ENCODE results near the gene MACROD2. TPM values are rescaled to one million over a fixed set of nuclear protein-coding genes. Genes with fewer than 3 reads are reported as not detected.

Gene MACROD2
- total RNA-seq, 1 experiment from 2014 or later = 3.1 TPM

DNA sequence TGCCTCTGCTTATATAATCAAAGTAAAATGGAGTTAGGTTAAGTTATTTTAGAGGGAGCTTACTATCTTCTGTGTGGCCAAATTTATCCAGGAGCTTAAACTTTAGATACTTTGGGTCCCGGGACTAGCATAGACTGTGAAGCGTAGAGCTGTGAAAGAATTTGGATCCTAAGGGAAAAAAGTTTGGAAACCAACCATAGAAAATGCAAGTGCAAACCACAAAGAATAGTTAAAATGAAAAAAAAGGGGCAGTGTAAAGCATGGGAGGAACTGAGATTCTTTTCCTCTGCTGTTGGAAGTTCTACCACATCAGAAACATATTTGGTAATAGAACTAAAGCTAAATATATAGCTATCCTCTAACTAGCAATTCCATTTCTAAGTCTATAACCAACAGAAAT lies 574.3 kb downstream of the MACROD2 start:
- intact Hi-C loops (cut with micrococcal nuclease) = no loop called here
- DNase-seq (ENCODE audit: unreplicated experiment) = no peak
- Mint-ChIP-seq H3K36me3 (ENCODE audit: insufficient read depth, unreplicated experiment) (no peaks in the 10 kb centered on the region), H3K4me3 (ENCODE audit: unreplicated experiment) (no peak overlapping the region), H3K27ac (ENCODE audit: low read depth, unreplicated experiment) (no peak overlapping the region), H3K4me1 (ENCODE audit: insufficient read depth, unreplicated experiment) (no peaks in the 10 kb centered on the region), H3K27me3 (ENCODE audit: insufficient read depth, unreplicated experiment) (no peaks in the 10 kb centered on the region), H3K9me3 (ENCODE audit: unreplicated experiment) (peaks cover 6% of the 10 kb centered on the region)
- POLR2A ChIA-PET = interaction anchor here (1.3 kb wide), 1 partner anchor 13 kb away, joined by 8 read pairs; no protein-coding TSS in a partner anchor
- CTCF ChIA-PET = interaction anchor here (0.7 to 1.7 kb wide), 5 partner anchors 8 to 236 kb away, joined by 3 to 5 read pairs (median 3); no protein-coding TSS in a partner anchor
- no TSS peak for BruUV-seq (replicated peaks)
- TF ChIP-seq, protein P1, sequence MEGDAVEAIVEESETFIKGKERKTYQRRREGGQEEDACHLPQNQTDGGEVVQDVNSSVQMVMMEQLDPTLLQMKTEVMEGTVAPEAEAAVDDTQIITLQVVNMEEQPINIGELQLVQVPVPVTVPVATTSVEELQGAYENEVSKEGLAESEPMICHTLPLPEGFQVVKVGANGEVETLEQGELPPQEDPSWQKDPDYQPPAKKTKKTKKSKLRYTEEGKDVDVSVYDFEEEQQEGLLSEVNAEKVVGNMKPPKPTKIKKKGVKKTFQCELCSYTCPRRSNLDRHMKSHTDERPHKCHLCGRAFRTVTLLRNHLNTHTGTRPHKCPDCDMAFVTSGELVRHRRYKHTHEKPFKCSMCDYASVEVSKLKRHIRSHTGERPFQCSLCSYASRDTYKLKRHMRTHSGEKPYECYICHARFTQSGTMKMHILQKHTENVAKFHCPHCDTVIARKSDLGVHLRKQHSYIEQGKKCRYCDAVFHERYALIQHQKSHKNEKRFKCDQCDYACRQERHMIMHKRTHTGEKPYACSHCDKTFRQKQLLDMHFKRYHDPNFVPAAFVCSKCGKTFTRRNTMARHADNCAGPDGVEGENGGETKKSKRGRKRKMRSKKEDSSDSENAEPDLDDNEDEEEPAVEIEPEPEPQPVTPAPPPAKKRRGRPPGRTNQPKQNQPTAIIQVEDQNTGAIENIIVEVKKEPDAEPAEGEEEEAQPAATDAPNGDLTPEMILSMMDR (IDR thresholded peaks at IDR 0.05; ENCODE audit: unreplicated experiment) = no peak

DNA sequence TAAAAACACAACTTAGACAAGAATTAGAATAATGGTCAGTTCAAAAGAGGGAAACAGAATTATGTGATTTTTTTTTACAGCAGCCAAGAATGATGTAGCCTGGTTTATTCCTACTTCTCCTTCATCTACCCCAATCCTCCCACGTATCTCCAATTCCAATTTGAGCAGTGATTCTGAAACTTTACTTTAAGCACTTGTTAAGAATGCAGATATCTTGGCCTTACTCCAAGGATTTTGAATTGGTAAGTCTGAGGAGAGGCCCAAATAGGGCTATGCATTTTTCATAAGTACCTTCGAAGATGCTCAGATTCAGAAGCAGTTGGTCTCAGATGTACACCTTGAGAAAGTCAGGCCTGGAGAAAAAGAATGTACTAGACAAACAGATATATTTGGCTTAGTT lies 575.5 kb downstream of the MACROD2 start:
- CTCF ChIA-PET = interaction anchor here (1.7 kb wide), 1 partner anchor 17 kb away, joined by 4 read pairs; no protein-coding TSS in a partner anchor
- TF ChIP-seq, protein P1 (IDR thresholded peaks at IDR 0.05; ENCODE audit: unreplicated experiment) = no peak
- no TSS peak for BruUV-seq (replicated peaks)
- DNase-seq (ENCODE audit: unreplicated experiment) = no peak
- POLR2A ChIA-PET = no interaction called here
- Mint-ChIP-seq H3K36me3 (ENCODE audit: insufficient read depth, unreplicated experiment) (no peaks in the 10 kb centered on the region), H3K4me3 (ENCODE audit: unreplicated experiment) (no peak overlapping the region), H3K27ac (ENCODE audit: low read depth, unreplicated experiment) (no peak overlapping the region), H3K9me3 (ENCODE audit: unreplicated experiment) (peaks cover 2% of the 10 kb centered on the region), H3K27me3 (ENCODE audit: insufficient read depth, unreplicated experiment) (no peaks in the 10 kb centered on the region), H3K4me1 (ENCODE audit: insufficient read depth, unreplicated experiment) (no peaks in the 10 kb centered on the region)
- intact Hi-C loops (cut with micrococcal nuclease) = no loop called here

DNA sequence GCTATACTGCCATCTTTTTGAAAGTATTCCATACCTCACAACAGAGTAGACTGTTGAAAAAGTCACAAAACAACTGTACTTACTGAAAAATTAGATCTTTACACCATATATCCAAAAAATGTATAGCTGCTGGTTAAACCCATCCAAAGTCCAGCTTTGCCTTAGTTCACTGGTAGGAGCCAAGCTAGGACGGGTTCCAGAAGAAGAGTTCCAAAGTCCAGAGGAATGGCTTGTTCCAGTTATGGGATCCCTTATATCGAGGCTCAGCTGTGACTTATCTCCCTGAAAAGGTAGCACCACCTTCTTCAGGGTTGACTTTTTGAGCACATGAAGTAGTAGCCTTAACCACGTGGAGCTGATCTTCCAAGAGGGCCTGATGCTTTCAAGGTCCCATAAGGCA lies 578.4 kb downstream of the MACROD2 start:
- Mint-ChIP-seq H3K9me3 (ENCODE audit: unreplicated experiment) (no peaks in the 10 kb centered on the region), H3K27me3 (ENCODE audit: insufficient read depth, unreplicated experiment) (no peaks in the 10 kb centered on the region), H3K4me3 (ENCODE audit: unreplicated experiment) (no peak overlapping the region), H3K4me1 (ENCODE audit: insufficient read depth, unreplicated experiment) (no peaks in the 10 kb centered on the region), H3K36me3 (ENCODE audit: insufficient read depth, unreplicated experiment) (no peaks in the 10 kb centered on the region), H3K27ac (ENCODE audit: low read depth, unreplicated experiment) (no peak overlapping the region)
- DNase-seq (ENCODE audit: unreplicated experiment) = no peak
- POLR2A ChIA-PET = interaction anchor here (0.8 kb wide), 1 partner anchor 92 kb away, joined by 3 read pairs; no protein-coding TSS in a partner anchor
- intact Hi-C loops (cut with micrococcal nuclease) = no loop called here
- CTCF ChIA-PET = no interaction called here
- BruUV-seq (replicated peaks) = no TSS peak
- TF ChIP-seq, protein P1 (IDR thresholded peaks at IDR 0.05; ENCODE audit: unreplicated experiment) = no peak

DNA sequence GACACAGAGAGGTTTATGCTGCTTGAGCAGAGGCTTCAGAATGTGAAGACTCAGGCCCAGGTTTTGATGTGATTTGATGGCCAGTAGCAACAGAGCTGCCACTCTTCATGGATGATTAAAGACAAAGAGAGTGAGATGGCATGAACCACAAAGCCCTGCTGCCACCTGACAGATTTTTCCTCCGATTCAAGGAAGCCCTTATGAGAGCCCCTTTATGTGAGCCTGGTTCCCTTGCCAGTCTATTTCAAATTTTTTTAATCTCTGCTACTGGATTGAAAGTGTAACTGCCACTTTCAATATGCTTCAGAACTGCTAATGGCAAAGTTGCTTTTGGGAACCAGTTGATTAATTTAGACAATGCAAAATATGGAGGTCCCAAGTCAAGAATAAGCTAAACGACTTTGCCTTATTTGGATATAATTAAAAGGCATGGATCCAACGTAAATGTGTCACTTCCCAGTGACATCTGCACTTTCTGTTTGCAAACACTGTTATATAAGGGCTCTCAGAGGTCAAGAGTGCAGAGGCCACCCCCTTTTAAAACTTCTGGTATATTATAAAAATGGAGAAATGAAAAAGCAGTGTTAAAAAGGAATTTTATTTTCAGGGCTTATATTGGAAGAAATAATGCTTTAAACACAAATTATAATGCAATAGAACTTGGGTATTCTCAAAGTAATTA lies 581.0 kb downstream of the MACROD2 start:
- Mint-ChIP-seq H3K9me3 (ENCODE audit: unreplicated experiment) (no peaks in the 10 kb centered on the region), H3K27me3 (ENCODE audit: insufficient read depth, unreplicated experiment) (no peaks in the 10 kb centered on the region), H3K4me3 (ENCODE audit: unreplicated experiment) (no peak overlapping the region), H3K4me1 (ENCODE audit: insufficient read depth, unreplicated experiment) (no peaks in the 10 kb centered on the region), H3K36me3 (ENCODE audit: insufficient read depth, unreplicated experiment) (no peaks in the 10 kb centered on the region), H3K27ac (ENCODE audit: low read depth, unreplicated experiment) (no peak overlapping the region)
- no TSS peak for BruUV-seq (replicated peaks)
- POLR2A ChIA-PET = interaction anchor here (0.6 kb wide), 1 partner anchor 65 kb away, joined by 3 read pairs; no protein-coding TSS in a partner anchor
- no peak for DNase-seq (ENCODE audit: unreplicated experiment)
- intact Hi-C loops (cut with micrococcal nuclease) = no loop called here
- CTCF ChIA-PET = no interaction called here
- TF ChIP-seq, protein P1 (IDR thresholded peaks at IDR 0.05; ENCODE audit: unreplicated experiment) = no peak

Data from MCF 10A (cell line).